Smooth muscle cell (in vitro differentiated cells): ENCODE results near the gene UBE2V1. TPM values are rescaled to one million over a fixed set of nuclear protein-coding genes. Genes with fewer than 3 reads are reported as not detected.

Source experiments
- DNase-seq: peaks from one replicate; lab custom pipeline; 2025; ENCODE audit not compliant: unreplicated experiment; lab: John Stamatoyannopoulos, UW
- H2AFZ ChIP-seq: fragments of 200-600 bp; sonication (generic); 2 replicates; pipeline ENCODE4 v1.6.0; 2016; ENCODE audit warnings: antibody characterized with exemption, low read depth, mild to moderate bottlenecking
- H3F3A ChIP-seq: fragments of 200-600 bp; sonication (generic); 2 replicates; pipeline ENCODE4 v1.6.0; 2017; ENCODE audit warnings: antibody characterized with exemption, low read depth
- H3K27ac ChIP-seq: fragments of 200-600 bp; sonication (generic); 2 replicates; pipeline ENCODE4 v1.5.1; 2016; ENCODE audit warnings: low read depth, mild to moderate bottlenecking
- H3K27me3 ChIP-seq: fragments of 200-600 bp; sonication (generic); 2 replicates; pipeline ENCODE4 v1.6.1; 2016; ENCODE audit warnings: low read depth, mild to moderate bottlenecking
- H3K36me3 ChIP-seq: fragments of 200-600 bp; sonication (generic); 2 replicates; pipeline ENCODE4 v1.5.1; 2016; ENCODE audit warnings: low read depth
- H3K4me1 ChIP-seq: fragments of 200-600 bp; sonication (generic); 2 replicates; pipeline ENCODE4 v1.5.1; 2016; ENCODE audit warnings: low read depth
- H3K4me2 ChIP-seq: fragments of 200-600 bp; sonication (generic); 2 replicates; pipeline ENCODE4 v1.6.0; 2016; ENCODE audit warnings: mild to moderate bottlenecking
- H3K4me3 ChIP-seq: fragments of 200-600 bp; sonication (generic); 2 replicates; pipeline ENCODE4 v1.5.1; 2016; ENCODE audit warnings: mild to moderate bottlenecking
- H3K79me2 ChIP-seq: fragments of 200-600 bp; sonication (generic); 2 replicates; pipeline ENCODE4 v1.6.0; 2016; ENCODE audit warnings: low read depth, mild to moderate bottlenecking
- H3K9ac ChIP-seq: fragments of 200-600 bp; sonication (generic); 2 replicates; pipeline ENCODE4 v1.6.0; 2016; ENCODE audit warnings: low read depth
- H3K9me3 ChIP-seq: fragments of 200-600 bp; sonication (generic); replicated peaks from 2 replicates; pipeline ENCODE4 v1.5.1; 2016; ENCODE audit warnings: low read depth
- H4K20me1 ChIP-seq: fragments of 200-600 bp; sonication (generic); 2 replicates; pipeline ENCODE4 v1.6.0; 2016; ENCODE audit warnings: low read depth
- CTCF ChIP-seq: fragments of 200-600 bp; sonication (generic); IDR thresholded peaks from 2 replicates; pipeline ENCODE4 v1.5.1; 2017; ENCODE audit warnings: borderline replicate concordance, mild to moderate bottlenecking, antibody characterized with exemption; ENCODE audit not compliant: insufficient read depth, poor library complexity, severe bottlenecking
- WGBS: methylation state at CpG from one replicate; pipeline ENCODE4 v1.1.7; 2016; ENCODE audit warnings: low lambda C conversion rate; 5-methylcytosine and 5-hydroxymethylcytosine counted together
- polyA plus RNA-seq: library from polyadenylated mRNA; unstranded; fragments of >200 nt; fragmentation: Nextera tagmentation; extraction: Ambion mirVana; gene quantifications from 2 replicates; pipeline ENCODE4 v1.2.1, GENCODE V29; 2016
- total RNA-seq: library from RNA; depleted of rRNA; stranded (reverse); fragments of >200 nt; gene quantifications from 2 replicates; pipeline ENCODE4 v1.2.3, GENCODE V29; 2014

Gene UBE2V1
- total and polyA plus RNA-seq, 2 experiments from 2014 or later, result 94.8 to 128 TPM

- Histone ChIP-seq H3F3A (no peaks in the 10 kb centered on the region), H3K9me3 (no peaks in the 10 kb centered on the region), H3K36me3 (no peaks in the 10 kb centered on the region), H4K20me1 (peaks cover 32% of the 10 kb centered on the region), H3K79me2 (peaks cover 58% of the 10 kb centered on the region), H3K4me3 (peak overlapping the region; percentile 96), H3K4me2 (peak overlapping the region; percentile 100), H3K9ac (peak overlapping the region; percentile 95), H3K4me1 (peaks cover 10% of the 10 kb centered on the region), H3K27ac (peak overlapping the region; percentile 75), H2AFZ (no peak overlapping the region), H3K27me3 (no peaks in the 10 kb centered on the region)
- TF ChIP-seq CTCF, result no peak
- WGBS, result 22% methylated on average over 4 of the region's 4 CpGs
- DNase-seq, result no peak
Observed at GRCh38 chr20:50152394-50153152, 39.6 kb upstream of the UBE2V1 start.

GRCh38 chr20:50151034-50151743 lies 38.2 kb upstream of the UBE2V1 start:
- peak overlapping the region; percentile 75 for H3K27ac ChIP-seq
- H3K4me3 ChIP-seq, result peak overlapping the region; percentile 96

GRCh38 chr20:50149481-50150254 lies 36.7 kb upstream of the UBE2V1 start:
- WGBS, result 89% methylated on average over 15 of the region's 16 CpGs
- H2AFZ ChIP-seq, result no peak overlapping the region
- H3K4me2 ChIP-seq, result peak overlapping the region; percentile 100
- TF ChIP-seq CTCF, result no peak
- H4K20me1 ChIP-seq, result peaks cover 32% of the 10 kb centered on the region
- H3F3A ChIP-seq, result peaks cover 4% of the 10 kb centered on the region
- H3K79me2 ChIP-seq, result peaks cover 86% of the 10 kb centered on the region
- DNase-seq, result no peak
- peaks cover 19% of the 10 kb centered on the region for H3K4me1 ChIP-seq
- H3K4me3 ChIP-seq, result no peak overlapping the region
- peak overlapping the region; percentile 75 for H3K27ac ChIP-seq
- H3K9ac ChIP-seq, result no peak overlapping the region
- H3K9me3 ChIP-seq, result no peaks in the 10 kb centered on the region
- no peaks in the 10 kb centered on the region for H3K27me3 ChIP-seq
- H3K36me3 ChIP-seq, result no peaks in the 10 kb centered on the region

More at GRCh38 chr20:50151034-50151743, 38.2 kb upstream of the UBE2V1 start:
- Histone ChIP-seq H3K79me2 (peaks cover 72% of the 10 kb centered on the region), H4K20me1 (peaks cover 32% of the 10 kb centered on the region), H3K9ac (no peak overlapping the region), H3K27me3 (no peaks in the 10 kb centered on the region), H3K4me1 (peaks cover 19% of the 10 kb centered on the region), H3K36me3 (no peaks in the 10 kb centered on the region), H3K4me2 (peak overlapping the region; percentile 100), H3K9me3 (no peaks in the 10 kb centered on the region), H2AFZ (no peak overlapping the region), H3F3A (no peaks in the 10 kb centered on the region)
- no peak for TF ChIP-seq CTCF
- no peak for DNase-seq
- 70% methylated on average over 10 of the region's 10 CpGs for WGBS
